Stimulated activated CD8-positive, alpha-beta memory T cell treated with anti-CD3 and anti-CD28 coated beads, Interleukin-12 subunit alpha, Interleukin-12 subunit beta, amount 100 ng/mL, for 24 hours (primary cell): ENCODE results near the gene ASB10.

Experiments used
- DNase-seq: peaks from one replicate; pipeline ENCODE4 v3.0.0-alpha.2; 2020; ENCODE audit errors: extremely low read depth

ASB10 gene

GRCh38 chr7:151187409-151188251, 580 bp upstream of the ASB10 start:
- DNase-seq, result no peak

- no peak for DNase-seq
These were observed 1.0 kb downstream of the ASB10 start for GRCh38 chr7:151185762-151186639.

DNA sequence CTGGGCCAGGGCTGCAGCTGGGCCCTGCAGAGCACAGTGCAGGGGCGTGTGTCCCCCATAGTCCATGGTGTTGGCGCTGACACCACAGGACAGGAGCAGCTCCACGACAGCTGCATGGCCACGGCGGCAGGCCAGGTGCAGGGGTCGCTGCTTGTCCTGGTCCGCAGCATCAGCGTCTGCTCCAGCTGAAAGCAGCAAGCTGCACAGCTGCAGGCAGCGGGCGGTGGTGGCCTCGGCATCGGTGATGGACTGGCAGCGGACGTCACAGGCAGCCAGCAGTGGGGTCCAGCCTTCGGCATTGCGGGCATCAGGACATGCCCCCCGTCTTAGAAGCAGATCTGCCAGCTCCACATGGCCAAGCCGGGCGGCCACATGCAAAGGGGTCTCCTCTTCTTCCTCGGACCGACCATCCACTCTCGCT, 6.0 kb downstream of the ASB10 start:
- DNase-seq, result no peak

- no peak for DNase-seq
These were observed 7.1 kb downstream of the ASB10 start for GRCh38 chr7:151179946-151180345.

- no peak for DNase-seq
These were observed 7.7 kb downstream of the ASB10 start for GRCh38 chr7:151179287-151179860.

- DNase-seq, result no peak
These were observed 8.2 kb downstream of the ASB10 start for GRCh38 chr7:151178831-151179230.

- no peak for DNase-seq
These were observed 8.8 kb downstream of the ASB10 start for GRCh38 chr7:151178236-151178635.

DNA sequence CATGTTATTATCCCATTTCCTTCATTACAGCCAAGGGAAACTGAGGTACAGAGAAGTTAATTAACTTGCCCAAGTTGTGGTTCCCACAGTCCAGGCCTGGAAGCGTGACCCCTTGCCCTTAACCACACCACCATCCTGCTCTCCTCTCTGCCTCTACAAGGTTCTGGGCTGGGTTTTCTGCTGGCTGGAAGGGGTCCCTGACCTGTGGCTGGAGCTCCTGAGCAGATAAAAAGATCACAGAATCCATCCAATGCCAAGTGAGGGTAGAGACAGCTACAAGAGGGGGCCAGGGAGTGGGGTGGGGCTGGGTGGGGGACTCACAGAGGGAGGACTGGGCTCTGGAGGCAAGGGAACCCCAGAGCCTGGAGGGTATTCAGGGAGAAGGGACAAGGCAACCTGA, 9.7 kb downstream of the ASB10 start:
- DNase-seq, result no peak

DNA sequence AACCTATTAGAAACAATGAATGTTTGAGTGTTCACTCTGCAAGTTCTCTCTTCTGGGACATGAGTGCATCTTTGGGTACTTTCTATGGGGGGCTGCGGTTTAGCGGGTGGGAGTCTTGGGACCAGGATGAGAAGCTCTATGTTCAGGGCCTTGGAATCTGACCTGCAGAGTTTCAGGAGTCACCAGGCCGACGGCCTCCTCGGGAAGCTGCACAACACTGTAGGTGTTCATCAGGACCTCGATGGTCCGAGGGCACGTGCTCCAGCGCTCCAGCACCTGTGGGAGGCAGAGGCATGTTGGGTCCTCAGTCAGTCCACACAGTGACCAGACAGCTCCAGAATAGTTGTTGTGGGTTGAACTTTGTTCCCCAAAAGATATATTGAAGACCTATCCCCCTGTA, 10.6 kb downstream of the ASB10 start:
- no peak for DNase-seq

DNA sequence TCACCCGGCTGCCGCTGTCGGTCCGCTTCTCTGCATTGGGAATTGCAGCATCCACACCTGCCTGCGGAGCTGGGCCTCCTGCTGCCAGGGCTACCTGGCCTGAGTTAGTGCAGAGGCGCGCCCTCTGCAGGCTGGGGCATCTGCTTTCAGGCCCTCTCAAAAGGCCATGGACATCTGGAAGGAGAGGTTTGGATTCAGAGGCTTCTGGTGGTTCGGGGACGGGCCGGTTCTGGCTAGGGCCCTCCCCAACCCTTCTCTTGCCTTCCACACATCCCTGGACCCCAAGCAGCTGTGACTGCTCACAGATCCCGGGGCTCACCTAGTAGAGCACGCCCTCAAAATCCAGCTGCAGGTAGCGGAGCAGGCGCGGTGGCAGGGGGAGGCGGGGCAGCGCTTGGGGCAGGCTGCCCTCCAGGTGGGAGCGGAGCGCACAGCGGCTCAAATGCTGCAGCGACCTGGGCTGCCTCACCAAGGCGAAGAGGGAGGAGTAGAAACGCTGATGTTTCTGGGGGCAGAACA, 11.2 kb downstream of the ASB10 start:
- no peak for DNase-seq

DNA sequence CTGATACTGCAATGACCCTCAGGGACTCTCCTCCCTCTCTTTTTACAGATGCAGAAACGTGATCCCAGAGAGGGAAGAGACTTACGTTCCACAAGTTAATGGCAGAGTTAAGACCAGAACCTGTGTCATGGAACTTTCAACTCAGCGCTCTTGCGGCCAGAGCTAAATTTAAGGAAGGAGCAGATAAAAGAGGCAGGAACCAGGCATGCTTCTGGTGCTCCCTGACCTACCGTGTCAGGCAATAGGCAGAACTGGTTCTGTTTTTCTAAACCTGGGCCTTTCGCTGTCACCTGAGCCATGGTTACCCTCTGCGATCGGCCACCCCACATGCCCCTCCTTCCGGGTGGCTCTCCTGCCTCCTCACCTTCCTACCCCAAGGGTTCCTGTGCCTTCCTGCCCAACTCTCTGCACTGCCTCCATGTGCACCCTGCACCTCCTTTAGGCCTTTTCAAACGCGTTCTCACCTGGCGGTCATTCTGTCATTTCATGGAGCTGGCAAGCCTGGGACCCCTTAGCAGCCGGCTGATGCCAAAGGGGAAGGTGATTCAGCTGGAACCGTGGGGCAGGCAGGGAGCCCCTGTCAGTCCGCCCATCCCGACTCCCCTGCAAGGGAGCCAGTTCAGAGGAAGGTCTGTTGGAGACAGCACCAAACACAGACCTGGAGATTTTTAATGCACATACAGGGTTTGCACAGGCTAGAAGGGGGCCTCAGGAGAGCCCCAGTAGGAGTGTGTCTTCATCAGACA, 11.8 kb downstream of the ASB10 start:
- no peak for DNase-seq

DNA sequence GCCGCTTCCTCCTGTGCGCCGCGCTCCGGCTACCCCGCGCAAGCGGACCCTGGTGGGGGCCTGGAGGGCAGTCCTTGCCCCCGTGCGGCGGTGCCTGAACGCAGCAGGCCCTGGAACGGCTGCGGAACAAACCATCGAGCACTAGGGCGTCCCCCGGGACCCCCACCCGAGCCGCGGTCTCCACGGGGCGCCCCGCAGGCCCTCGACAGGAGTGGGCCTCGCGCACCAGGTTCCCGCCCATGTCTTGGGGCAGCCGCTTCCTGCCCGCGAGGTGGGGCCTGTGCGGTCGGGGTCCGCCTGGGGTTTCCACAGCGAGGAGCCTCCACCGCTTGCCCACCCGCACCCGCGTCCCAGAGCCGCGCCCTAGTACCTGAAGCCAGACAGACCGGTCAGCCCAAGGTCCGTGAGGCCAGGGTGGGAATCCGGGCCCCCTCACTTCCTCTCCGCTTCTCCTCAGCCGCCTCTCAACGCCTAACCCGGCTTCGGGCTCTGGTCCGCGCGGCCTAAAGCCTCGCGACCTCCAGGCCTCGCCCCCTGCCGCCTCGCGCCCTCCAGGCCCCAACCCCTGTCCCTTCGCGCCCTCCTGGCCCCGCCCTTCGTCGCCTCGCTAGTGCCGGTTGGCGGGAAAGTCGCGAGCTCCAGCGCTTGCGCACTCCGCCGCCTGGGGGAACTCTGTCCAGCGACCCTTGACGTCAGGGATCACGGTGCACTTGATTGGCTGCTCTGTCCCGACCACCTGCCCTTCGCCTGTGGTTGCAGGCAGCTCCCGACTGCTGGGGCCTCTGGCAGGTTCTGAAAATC, 12.6 kb downstream of the ASB10 start:
- no peak for DNase-seq

DNA sequence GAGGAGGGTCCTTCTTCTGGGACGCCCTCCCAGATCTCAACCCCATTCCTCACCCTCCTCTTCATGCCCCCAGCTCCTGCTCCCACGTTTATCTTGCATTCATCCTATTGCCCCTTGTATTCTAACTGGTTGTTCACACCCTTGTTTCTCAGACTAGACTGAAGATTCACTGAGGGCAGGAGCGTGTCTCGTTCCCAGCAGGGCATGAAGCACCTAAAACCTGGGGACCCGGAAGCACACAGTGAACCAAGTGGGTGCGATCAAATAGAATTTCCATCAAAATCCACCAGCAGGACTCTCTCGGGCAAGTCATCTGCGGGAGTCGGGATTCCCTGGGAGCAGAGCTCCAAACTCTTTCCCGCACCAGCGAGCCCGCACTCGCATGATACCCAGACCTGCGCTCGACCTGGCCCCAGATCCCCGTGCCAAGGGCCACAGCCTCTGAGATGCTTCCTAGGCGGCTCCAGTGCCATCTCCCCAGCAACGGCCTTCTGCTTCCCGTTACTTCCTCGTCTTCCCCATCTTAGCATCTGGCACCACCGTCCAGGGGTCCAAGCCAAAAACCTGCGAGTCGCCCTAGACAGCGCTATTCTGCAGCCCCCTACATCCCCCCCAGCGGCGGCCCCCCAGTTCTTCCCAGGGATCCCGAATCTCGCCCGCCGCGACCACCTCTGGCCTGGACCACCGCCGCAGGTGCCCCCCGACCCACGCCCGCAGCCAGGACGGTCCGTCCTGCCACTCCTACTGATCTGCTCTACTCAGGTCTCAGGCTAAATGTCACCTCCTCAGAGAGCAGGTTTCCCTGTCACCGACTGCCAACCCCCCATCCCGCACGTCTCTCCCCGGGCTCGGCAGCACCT, 13.4 kb downstream of the ASB10 start:
- DNase-seq, result no peak

- peak; percentile 39 for DNase-seq
These were observed 14.5 kb downstream of the ASB10 start for GRCh38 chr7:151172273-151173141.

DNA sequence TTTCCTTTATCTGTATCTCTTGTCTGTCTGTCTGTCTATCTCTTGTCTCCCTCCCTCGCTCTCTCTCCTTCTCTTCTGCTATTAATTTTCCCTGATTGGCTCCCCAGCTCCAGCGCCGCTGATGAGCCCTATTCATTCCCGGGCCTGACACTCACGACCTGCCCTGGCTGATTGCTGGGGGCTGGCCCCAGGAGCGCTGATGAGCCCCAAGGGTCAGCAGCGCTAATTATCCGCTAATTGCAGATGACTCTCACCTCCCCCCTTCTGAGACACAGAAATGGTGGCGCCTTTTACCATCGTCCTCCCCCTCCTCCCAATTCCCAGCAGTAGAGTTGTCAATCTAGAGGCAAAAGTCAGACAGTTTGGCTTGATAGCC, 18.3 kb downstream of the ASB10 start:
- DNase-seq, result no peak

- no peak for DNase-seq
These were observed 18.9 kb downstream of the ASB10 start for GRCh38 chr7:151168003-151168786.

DNA sequence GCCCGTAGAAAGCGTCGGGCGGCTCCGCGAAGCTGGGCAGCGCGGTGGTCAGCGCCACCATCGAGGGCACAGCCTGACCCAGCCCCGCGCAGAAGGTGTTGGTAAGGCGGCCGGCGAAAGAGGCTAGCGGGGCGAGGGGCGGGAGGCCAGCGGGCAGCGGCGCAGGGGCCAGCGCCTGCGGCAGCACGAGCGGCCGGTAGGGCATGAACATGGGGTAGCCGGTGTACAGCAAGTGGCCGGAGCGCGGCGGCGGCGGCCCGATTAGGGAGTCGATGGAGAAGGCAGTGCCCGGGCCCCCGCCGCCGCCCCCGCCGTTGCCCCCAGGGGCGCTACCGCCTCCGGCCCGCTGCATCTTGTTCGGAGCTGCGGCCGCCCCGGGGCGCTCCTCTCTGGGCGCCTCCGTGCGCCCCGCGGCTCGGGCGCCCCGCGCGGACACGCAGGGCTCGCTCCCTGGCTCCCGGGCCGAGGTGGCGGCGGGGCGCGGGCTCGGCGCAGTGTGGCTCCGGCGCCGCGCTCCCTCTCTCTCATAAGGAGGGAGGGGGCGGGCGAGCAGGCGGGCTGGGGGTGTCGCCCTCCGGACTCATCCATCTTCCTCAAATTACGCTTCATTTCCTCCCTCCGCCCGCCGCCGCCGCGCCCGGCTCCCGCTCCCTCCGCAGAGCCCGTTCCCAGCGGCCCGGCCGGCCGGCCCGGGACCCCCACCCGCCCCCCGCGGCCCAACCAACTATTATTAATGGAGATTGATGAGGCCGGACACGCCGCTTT, 19.7 kb downstream of the ASB10 start, which contains the start of gene GBX1:
Gene GBX1, minus strand, starts transcription at position 498 of the 765 bp plus-strand sequence. Its CDS starts 146 bp downstream, at position 352.
- DNase-seq, result no peak
